ENCODE results near the gene TTLL11. TPM values are rescaled to one million over a fixed set of nuclear protein-coding genes. Genes with fewer than 3 reads are reported as not detected.

TTLL11 gene
- total and polyA plus RNA-seq, 2 of the 8 experiments (the other 6 are each of a cell fraction or from before 2014, with no cell fraction given): 0.56 to 0.80 TPM

GRCh38 chr9:121991307-121991661, 101.8 kb downstream of the TTLL11 start:
- ChIA-PET CTCF (ENCODE audit: partially characterized antibody) (interaction anchor here (0.8 to 3.2 kb wide), 17 partner anchors 34 to 441 kb away, joined by 3 to 16 read pairs (median 4); no protein-coding TSS in a partner anchor), POLR2A (ENCODE audit: partially characterized antibody) (no interaction called here)
- Histone ChIP-seq H3K23me2 (ENCODE audit: low read depth, low read length) (no peaks in the 10 kb centered on the region), H3K23ac (ENCODE audit: insufficient read length) (no peak overlapping the region), H3K14ac (ENCODE audit: insufficient read length) (no peak overlapping the region), H3K79me1 (ENCODE audit: low read depth, low read length) (no peaks in the 10 kb centered on the region), H2BK120ac (replicated peaks; ENCODE audit: low read depth, low read length) (no peak overlapping the region), H2BK5ac (ENCODE audit: low read depth, low read length) (no peak overlapping the region), H3K4me3 (ENCODE audit: extremely low read depth in 1 of 4, insufficient read depth in 2 of 4, low read depth in 3 of 4, low read length in 4 of 4) (no peak overlapping the region), H2AK5ac (ENCODE audit: low read depth, low read length) (no peak overlapping the region), H3K4ac (replicated peaks; ENCODE audit: insufficient read length, low read depth, low read length) (no peak overlapping the region), H2AFZ (ENCODE audit: low read length) (no peak overlapping the region), H2BK15ac (ENCODE audit: low read length) (no peak overlapping the region), H3K27me3 (replicated peaks in 1 of 4; ENCODE audit: control insufficient read depth in 3 of 4, extremely low read depth in 1 of 4, insufficient read depth in 3 of 4, low read length in 3 of 4) (no peaks in the 10 kb centered on the region; a peak in 2 of 7 replicates), H4K5ac (ENCODE audit: insufficient read length, low read depth, low read length) (no peak overlapping the region), H3K36me3 (ENCODE audit: control insufficient read depth in 2 of 4, insufficient read depth in 4 of 4, low read length in 3 of 4) (no peaks in the 10 kb centered on the region), H4K91ac (replicated peaks; ENCODE audit: insufficient read length, low read length) (no peak overlapping the region), H3K18ac (ENCODE audit: extremely low read depth, low read length) (no peak overlapping the region), H3K27ac (ENCODE audit: low read depth, low read length) (no peak overlapping the region), H3K9ac (replicated peaks in 1 of 4; ENCODE audit: extremely low read depth in 1 of 4, low read depth in 3 of 4, low read length in 3 of 4) (no peak overlapping the region), H3K56ac (replicated peaks; ENCODE audit: insufficient read length, low read depth, low read length) (no peak overlapping the region), H3K4me1 (replicated peaks in 1 of 4; ENCODE audit: control insufficient read depth in 3 of 4, insufficient read depth in 4 of 4, low read length in 3 of 4) (no peaks in the 10 kb centered on the region), H4K20me1 (replicated peaks in 1 of 2; ENCODE audit: control insufficient read depth in 1 of 2, insufficient read depth in 2 of 2, low read length in 2 of 2) (no peaks in the 10 kb centered on the region), H3K9me3 (ENCODE audit: insufficient read depth in 2 of 2, low read depth in 1 of 2, low read length in 1 of 2) (no peaks in the 10 kb centered on the region), H3K4me2 (ENCODE audit: insufficient read depth in 1 of 2, low read depth in 2 of 2, low read length in 2 of 2) (no peak overlapping the region), H4K8ac (ENCODE audit: extremely low read depth, insufficient read depth, low read length) (no peak overlapping the region), H3K79me2 (ENCODE audit: control insufficient read depth in 1 of 2, insufficient read depth in 2 of 2, low read length in 2 of 2) (no peaks in the 10 kb centered on the region), H2BK12ac (ENCODE audit: low read depth, low read length) (no peak overlapping the region), H2BK20ac (ENCODE audit: low read length) (no peak overlapping the region)
- DNase-seq (ENCODE audit: low read depth in 1 of 2, low spot score in 2 of 2) (no peak), FAIRE-seq (no peak)
- TF ChIP-seq GTF2F1 (IDR thresholded peaks at IDR 0.05; ENCODE audit: borderline replicate concordance, low read depth, low read length) (no peak), CHD2 (IDR thresholded peaks at IDR 0.05; ENCODE audit: low read length) (no peak), GABPA (IDR thresholded peaks at IDR 0.05; ENCODE audit: borderline replicate concordance, insufficient read depth, low read length) (no peak), CTBP2 (IDR thresholded peaks at IDR 0.05; ENCODE audit: borderline replicate concordance, insufficient read depth, insufficient read length, low read length) (no peak), CBX5 (IDR thresholded peaks at IDR 0.05; ENCODE audit: low read depth, low read length) (no peak), HDAC2 (IDR thresholded peaks at IDR 0.05; ENCODE audit: borderline replicate concordance in 1 of 2, low read depth in 2 of 2, low read length in 2 of 2) (no peak), TEAD4 (IDR thresholded peaks at IDR 0.05; ENCODE audit: low read depth, low read length) (no peak), JUN (IDR thresholded peaks at IDR 0.05; ENCODE audit: low read depth, low read length) (no peak)
- TF ChIP-seq, protein P1, sequence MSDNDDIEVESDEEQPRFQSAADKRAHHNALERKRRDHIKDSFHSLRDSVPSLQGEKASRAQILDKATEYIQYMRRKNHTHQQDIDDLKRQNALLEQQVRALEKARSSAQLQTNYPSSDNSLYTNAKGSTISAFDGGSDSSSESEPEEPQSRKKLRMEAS (IDR thresholded peaks at IDR 0.05): no peak
- 85% methylated on average over 4 of the region's 4 CpGs; no CpG with 5 or more reads in 1 of the 2 experiments for WGBS, 2 experiments (ENCODE audit: extremely low coverage in 1 of 2, insufficient coverage in 1 of 2, insufficient read length in 1 of 2, insufficient replicate concordance in 2 of 2, low coverage in 1 of 2, low lambda C conversion rate in 2 of 2, missing lambda C conversion rate in 1 of 2)

All from H1 (cell line).